HCEC 1CT (cell line): Measurements from ENCODE around the gene TOP3A.

Experiments
- DNase-seq: peaks from one replicate; pipeline ENCODE4 v3.0.0-alpha.2; 2017

TOP3A gene

GRCh38 chr17:18230288-18231141, 84.3 kb downstream of the TOP3A start:
- no peak for DNase-seq

DNA sequence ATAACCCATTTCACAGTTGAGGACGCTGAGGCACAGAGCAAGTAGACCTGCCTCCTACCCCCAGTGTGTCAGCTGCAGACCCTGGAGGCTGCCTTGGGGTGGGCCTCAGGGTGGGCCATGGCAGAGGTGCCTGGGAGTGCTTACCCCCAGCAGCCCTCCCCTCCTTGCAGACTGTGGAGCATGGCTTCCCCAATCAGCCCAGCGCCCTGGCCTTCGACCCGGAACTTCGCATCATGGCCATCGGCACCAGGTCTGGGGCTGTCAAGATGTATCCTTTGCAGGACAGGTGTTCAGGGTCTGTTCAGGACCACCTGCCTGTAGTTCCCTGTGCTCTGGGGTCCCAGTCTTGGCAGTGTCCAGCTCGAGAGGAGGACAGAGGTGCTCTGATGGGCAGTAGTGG, 85.0 kb downstream of the TOP3A start:
- no peak for DNase-seq

- DNase-seq, result no peak
Observed at GRCh38 chr17:18229254-18229653, 85.5 kb downstream of the TOP3A start.

DNA sequence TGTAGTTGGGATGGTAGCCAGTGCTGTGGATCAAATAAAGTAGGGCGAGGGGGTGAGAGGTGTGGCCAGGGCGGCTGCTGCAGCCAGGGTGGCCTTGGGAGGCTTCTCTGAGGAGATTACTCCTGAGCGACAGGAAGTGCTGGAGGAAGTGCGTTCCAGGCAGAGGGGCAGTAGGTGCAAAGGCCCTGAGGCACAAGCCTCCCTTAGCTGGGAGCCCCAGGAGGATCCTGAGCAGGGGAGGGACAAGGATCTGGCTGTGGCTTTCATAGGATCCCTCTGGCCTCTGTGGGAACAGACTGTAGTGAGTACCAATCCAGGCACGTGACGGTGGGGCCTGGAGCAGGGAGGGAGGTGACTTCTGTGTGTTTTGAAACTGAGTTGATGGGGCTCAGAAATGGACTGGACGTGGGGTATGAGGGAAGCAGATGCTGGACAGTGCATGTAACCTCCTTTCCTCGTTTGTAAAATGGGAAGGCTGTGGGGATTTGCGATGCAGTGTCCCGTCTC, 86.6 kb downstream of the TOP3A start:
- no peak for DNase-seq

- no peak for DNase-seq
Observed at GRCh38 chr17:18227635-18228034, 87.2 kb downstream of the TOP3A start.

DNA sequence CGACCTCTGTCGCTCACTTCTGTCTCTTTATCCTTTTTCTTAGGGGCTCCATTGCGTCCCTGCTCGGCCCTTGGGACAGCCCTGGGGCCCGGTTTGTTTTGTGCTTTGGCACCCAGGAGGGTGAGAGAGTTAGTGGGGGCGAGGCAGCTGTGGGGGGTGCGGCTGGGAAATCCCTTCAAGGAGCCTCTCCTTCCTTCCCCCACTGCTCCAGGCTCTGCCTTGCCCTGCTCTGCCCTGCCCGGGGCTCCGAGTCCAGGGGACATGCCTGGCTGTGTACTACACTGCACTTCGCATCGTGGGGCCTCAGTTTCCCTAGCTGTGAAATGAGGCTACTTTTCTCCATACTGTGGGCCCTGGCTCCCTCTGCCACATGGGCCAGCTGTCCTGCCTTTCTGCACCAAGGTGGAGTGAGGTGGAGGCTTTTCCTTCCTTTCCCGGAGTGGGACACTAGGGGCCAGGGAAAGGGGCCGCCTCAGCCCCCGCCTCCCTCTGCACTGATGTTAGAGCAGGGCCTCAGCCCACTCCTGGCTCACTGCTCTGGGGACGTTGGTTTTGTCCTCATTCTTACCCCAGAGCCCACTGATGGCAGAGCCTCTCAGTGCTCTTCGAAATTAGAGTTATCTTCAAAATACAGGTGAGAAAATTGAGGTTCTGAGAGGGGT, 88.4 kb downstream of the TOP3A start:
- DNase-seq, result no peak

DNA sequence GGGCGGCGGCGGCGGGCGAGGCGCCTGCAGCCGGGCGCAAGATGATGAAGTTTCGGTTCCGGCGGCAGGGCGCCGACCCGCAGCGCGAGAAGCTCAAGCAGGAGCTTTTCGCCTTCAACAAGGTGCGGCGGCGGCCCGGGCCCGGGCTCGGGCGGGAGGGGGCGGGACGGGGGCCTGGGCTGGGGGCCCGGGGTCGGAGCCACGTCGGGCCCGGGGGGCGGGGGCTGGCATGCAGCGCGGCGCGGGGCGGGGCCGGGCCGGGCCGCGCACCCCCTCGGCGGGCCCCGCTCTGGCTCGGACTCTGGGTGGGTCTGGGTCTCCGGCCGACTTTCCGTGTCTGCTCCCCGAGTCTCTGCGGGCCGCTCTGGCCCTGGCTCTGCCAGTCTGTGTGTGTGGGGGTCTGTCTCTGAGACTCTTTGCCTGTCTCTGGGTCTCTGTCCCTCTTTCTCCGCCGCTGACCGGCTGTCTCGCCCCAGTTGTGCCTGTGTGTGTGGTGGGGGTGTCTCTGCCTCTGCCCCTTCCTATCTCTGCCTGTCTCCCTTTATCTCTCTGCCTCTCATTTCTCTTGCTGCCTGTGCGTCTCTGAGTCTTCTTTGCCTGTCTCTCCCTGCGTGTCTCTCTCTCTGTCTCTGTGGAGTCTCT, 89.0 kb downstream of the TOP3A start:
- DNase-seq, result no peak

GRCh38 chr17:18225121-18225641, 89.6 kb downstream of the TOP3A start, which contains the start of gene LLGL1:
TSS of gene LLGL1 (plus strand) at chr17:18225635. CDS start at chr17:18225683, 48 bp downstream.
- DNase-seq, result peak; percentile 96

- no peak for DNase-seq
Observed at GRCh38 chr17:18224387-18225120, 90.2 kb downstream of the TOP3A start.

DNA sequence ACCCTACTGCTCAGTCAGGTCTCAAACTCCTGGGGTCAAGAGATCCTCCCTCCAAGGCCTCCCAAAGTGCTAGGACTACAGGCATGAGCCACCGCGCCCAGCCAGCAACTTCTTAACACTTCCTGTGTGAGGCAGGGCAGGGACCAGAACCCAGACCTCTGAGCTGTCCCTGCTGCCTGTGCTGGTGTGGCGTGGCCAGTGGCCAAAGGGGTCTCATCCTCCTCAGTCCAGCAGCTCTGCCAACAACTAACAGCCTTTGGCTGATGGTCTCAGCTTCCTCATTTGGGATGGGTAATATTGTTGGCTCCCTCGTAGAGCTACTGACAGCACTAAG, 90.8 kb downstream of the TOP3A start:
- no peak for DNase-seq
